ENCODE data around the gene FOXD3.
"Not testable (repeated sequence)": the region's sequence is repeated elsewhere in the genome, so short reads cannot be mapped to it uniquely, and the experiment has no call there.

FOXD3 gene

DNA sequence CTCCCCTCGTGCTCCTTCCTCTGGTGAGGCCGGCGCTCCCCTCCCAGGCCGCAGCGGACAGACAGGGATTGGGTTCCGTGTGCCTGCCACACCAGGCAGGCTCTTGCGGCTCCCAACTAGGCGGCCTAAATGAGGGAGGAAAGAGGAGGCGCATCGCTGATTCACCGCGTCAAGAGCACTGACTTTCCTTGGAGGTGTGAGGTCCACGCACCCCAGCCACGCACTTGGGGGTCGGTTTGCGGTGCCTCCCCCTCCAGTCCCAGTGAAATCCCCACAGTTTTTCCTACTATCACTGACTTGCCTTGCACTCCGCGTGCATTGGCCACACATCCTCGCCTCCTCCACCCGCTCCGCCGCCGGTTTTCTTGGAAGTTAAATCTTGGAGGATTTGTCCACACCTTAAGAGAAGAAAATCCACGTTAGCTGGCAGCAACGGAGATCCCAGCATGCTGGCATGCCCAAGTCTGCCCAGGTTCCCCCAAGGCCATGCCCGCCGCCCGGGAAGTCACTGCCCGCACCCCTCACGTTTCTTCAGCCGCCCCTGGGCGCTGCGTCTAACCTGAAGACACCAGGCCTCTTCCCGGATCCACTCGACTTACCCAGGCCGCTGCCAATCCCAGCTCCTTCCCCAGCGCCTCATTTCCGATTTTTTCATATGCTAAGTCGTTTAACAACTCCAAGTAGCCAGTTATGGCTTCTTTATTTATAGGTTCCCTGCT is 1.1 kb upstream of the FOXD3 start:
- no peak for DNase-seq (ENCODE audit: low read depth)

GRCh38 chr1:63321785-63322113 is 618 bp upstream of the FOXD3 start:
- DNase-seq (ENCODE audit: low read depth) = no peak

DNA sequence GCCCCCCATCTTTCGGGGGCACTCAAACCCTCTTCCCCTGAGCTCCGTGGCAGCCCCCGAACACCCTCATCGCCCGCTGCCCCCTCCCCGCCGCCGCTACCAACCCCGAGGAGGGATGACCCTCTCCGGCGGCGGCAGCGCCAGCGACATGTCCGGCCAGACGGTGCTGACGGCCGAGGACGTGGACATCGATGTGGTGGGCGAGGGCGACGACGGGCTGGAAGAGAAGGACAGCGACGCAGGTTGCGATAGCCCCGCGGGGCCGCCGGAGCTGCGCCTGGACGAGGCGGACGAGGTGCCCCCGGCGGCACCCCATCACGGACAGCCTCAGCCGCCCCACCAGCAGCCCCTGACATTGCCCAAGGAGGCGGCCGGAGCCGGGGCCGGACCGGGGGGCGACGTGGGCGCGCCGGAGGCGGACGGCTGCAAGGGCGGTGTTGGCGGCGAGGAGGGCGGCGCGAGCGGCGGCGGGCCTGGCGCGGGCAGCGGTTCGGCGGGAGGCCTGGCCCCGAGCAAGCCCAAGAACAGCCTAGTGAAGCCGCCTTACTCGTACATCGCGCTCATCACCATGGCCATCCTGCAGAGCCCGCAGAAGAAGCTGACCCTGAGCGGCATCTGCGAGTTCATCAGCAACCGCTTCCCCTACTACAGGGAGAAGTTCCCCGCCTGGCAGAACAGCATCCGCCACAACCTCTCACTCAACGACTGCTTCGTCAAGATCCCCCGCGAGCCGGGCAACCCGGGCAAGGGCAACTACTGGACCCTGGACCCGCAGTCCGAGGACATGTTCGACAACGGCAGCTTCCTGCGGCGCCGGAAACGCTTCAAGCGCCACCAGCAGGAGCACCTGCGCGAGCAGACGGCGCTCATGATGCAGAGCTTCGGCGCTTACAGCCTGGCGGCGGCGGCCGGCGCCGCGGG is 837 bp downstream of the FOXD3 start:
- no peak for DNase-seq (ENCODE audit: low read depth)

DNA sequence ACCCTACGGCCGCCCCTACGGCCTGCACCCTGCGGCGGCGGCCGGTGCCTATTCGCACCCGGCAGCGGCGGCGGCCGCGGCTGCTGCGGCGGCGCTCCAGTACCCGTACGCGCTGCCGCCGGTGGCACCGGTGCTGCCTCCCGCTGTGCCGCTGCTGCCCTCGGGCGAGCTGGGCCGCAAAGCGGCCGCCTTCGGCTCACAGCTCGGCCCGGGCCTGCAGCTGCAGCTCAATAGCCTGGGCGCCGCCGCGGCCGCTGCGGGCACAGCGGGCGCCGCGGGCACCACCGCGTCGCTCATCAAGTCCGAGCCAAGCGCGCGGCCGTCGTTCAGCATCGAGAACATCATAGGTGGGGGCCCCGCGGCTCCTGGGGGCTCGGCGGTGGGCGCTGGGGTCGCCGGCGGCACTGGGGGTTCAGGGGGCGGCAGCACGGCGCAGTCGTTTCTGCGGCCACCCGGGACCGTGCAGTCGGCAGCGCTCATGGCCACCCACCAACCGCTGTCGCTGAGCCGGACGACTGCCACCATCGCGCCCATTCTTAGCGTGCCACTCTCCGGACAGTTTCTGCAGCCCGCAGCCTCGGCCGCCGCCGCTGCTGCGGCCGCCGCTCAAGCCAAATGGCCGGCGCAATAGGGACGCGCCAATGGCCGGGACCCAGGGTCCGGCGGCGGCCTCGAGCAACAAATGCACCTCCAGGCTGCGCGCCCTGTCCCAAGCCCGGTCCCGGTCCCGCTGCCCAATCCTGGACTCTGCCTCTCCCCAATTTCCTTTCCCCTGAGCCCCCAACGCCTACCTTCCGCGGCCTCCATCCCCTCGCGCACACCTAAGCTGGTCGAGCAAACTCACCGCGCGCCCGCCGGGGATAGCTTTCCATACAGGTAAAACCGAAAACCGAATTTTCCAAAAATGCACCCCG is 1.8 kb downstream of the FOXD3 start:
- no peak for DNase-seq (ENCODE audit: low read depth)

- DNase-seq (ENCODE audit: low read depth) = no peak
These were observed 2.4 kb downstream of the FOXD3 start for GRCh38 chr1:63324779-63325119.

DNA sequence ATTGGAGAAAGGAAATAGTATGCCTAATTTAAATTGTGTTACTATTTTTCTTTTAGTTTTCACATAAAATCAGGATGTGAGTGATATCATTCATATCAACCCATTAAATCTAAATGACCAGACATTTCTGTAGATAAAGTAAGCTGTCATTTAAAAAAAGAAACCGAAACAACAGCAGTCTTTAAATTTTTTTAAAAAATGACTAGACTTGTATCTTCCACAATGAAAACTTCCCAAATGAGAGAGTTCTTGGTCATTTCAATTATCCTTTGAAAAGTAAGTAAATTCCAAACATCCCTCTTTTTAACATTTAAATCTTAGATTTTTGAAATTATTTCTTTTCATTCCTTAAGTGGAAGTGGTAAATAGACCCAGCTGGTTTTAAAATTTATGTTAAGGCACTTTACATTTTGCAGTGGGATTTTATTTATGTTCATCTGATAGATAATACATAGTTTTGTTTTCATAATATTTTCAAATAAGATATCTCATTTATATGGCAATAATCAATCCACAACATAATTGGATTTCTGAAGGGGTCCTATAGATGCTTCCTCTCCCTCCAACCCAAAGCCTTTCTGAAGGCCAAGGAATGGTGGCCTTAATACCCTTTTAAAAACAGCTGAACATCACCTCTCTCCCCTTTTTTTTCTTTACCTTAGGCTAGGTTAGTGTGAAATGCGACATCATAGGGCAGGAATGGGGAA is 3.1 kb downstream of the FOXD3 start:
- no peak for DNase-seq (ENCODE audit: low read depth)

- no peak for DNase-seq (ENCODE audit: low read depth)
These were observed 3.7 kb downstream of the FOXD3 start for GRCh38 chr1:63326106-63326472.

- no peak for DNase-seq (ENCODE audit: low read depth)
These were observed 4.4 kb downstream of the FOXD3 start for GRCh38 chr1:63326473-63327380.

DNA sequence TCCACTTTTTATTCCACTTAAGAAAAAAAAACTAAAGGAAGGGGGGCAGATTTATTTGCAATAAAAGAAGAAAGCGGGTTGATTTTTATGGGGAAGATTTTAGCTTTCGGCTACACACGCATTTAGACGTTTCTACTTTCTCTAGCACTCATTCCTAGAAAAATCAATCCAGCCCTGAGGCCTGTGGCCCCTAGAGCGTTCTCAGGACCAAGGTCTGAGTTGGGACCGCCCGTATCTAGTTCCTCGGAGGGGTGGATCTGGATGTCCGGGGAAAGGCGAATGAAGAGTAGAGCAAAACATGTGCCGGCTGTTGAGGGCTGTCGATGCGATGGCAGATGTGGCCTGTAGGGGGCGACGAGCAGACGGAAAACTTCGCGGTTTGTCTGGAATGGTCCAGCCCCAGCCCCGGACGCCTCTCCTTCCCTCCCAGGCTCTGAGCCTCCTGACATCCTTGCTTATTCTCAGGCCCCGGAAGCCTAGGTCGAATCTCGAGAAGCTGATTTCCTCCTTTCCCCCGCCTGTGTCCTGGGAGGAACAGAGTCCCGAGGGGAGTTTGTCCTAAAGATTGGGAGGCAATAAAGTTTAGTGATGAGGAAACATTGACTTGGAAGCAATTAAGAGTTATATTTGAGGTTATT is 5.2 kb downstream of the FOXD3 start:
- no peak for DNase-seq (ENCODE audit: low read depth)

- no peak for DNase-seq (ENCODE audit: low read depth)
These were observed 5.8 kb downstream of the FOXD3 start for GRCh38 chr1:63328122-63328521.

- DNase-seq (ENCODE audit: low read depth) = no peak
These were observed 6.4 kb downstream of the FOXD3 start for GRCh38 chr1:63328781-63329180.

DNA sequence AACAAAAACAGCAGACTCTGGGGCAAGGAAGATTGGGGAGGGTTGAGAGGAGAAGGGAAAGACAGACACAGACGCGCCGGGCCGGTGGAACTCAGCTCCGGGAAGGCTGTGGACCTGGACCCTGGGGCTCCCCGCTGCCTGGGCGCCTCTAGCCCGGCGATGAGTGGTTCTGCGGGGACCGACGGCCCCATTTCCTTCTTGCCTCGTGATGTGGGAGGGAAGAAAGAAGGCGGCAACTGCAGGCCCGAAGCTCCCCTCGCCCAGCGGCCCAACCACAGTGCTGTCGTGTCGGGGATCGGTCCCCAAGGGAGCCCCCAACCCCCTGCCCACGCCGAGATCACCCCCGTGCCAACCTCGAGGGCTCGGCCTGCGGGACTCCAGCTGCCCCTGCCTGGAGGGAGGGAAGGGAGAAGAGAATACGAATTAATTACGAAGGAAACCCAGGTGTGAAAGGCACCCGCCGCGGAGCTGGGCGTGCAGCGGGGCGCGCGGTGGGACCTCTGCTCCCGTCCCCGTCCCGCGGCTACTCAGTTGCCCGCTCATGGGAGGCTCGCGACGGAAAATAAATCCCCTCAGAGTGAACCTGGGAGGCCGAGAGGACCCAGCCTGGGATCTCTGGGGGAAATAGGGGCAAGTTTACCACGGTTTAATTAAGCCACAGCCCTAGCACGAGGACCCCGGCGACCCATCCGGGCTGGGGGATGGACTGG is 7.4 kb downstream of the FOXD3 start:
- no peak for DNase-seq (ENCODE audit: low read depth)

DNA sequence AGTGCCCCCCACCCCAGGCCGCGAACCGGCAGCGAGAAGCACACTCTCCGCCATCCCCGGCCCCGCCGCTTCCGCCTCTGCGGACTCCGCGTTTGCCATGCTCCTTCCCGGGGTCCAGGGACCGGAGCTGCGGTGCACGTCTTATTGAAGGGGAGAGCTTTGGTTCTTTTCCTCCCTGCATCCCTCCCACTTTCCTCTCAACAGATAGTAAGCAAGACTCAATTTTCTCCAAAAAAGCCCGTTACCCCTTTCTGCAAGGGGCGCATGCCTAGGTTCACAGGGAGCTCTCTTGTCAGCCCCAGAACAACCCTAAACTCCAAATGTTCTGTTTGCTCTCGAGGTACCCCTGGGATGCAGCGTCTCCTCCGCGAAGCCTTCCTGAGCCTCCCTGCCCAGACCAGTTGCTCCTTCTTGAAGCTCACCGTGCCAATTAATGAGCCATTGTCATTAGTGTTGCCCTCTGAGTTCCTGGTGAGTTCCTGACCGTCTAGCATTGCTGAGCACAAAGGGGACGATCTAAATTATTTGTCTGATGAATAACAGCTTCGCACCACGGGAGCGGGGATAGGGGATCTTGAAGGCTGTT is 8.1 kb downstream of the FOXD3 start:
- no peak for DNase-seq (ENCODE audit: low read depth)

GRCh38 chr1:63342402-63342801 is 20.0 kb downstream of the FOXD3 start:
- DNase-seq (ENCODE audit: low read depth) = no peak

DNA sequence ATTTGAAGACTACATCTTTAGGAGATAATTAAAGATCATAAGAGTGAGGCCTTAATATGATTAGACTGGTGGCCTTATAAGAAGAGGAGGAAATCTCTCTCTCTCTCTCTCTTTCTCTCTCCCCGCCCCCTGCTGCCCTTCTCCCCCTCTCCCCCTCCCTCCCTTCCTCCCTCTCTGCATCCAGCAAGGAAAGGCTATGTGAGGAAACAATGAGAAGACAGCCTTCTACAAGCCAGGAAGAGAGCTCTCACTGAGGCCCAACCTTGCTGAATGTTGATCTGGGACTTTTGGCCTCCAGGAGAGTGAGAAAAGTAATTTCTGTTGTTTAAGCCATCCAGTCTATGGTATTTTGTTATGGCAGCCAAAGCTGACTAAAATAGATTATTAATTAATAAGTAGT is 21.6 kb downstream of the FOXD3 start:
- DNase-seq (ENCODE audit: low read depth) = no peak

DNA sequence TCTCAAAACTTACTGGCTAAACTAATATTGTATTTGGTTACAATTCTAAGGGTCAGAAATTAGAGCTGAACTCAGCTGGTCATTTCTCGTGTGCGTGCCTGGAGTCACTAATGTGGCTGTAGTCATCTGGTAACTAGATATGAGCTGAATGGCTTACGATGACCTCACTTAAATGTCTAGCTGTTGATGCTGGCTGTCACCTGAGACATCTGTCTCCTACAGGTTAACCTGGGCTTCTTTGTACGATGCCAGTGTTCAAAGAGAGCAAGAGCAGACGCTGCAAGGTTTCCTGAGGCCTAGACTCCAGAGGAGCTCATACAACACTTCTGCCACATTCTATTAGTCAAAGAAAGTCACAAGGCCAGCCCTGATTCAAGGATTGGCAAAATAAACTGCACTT is 28.0 kb downstream of the FOXD3 start:
- DNase-seq (ENCODE audit: low read depth) = no peak

DNA sequence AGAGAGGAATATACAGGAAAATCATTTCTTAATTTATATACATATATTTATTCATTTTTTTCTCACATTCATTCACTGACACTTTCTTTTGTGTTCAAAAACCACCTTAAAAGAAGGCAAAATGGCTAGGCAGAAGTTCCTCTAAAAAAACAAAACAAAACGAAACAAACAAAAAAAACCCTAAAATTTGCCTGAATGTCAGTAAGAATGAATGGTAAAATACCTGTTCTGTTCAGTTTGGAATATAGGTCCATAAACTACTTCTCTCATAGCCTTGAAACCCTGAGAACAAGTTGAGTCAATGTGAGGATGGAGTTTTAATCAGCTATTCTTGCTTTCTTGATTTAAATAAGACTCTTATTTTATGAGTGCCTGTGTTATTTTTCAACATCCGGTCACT is 30.4 kb downstream of the FOXD3 start:
- no peak for DNase-seq (ENCODE audit: low read depth)

DNA sequence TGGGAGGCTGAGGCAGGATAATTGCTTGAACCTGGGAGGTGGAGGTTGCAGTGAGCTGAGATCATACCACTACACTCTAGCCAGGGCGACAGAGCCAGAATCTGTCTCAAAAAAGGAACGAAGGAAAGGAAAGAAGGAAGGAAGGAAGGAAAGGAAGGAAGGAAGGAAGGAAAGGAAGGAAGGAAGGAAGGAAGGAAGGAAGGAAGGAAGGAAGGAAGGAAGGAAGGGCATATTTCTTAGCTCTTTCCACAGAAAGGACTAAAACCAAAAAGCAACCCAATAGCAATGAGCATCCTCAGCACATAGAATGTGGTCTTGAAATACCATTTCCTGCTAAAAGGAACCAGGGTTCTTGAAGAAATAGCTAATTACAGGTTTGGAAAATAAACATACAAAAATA is 33.9 kb downstream of the FOXD3 start:
- not testable (repeated sequence) for DNase-seq (ENCODE audit: low read depth)

GRCh38 chr1:63359561-63359960 is 37.2 kb downstream of the FOXD3 start:
- no peak for DNase-seq (ENCODE audit: low read depth)

Measured in stimulated activated CD8-positive, alpha-beta memory T cell treated with anti-CD3 and anti-CD28 coated beads, Interleukin-7, amount 100 ng/mL, for 24 hours (primary cell).